Fibroblast of lung (primary cell): Measurements from ENCODE around the gene LIPM.

Experiments
- EZH2 ChIP-seq: IDR thresholded peaks from 2 replicates; pipeline ENCODE4 v1.5.1; 2012; ENCODE audit warnings: low read length, control low read depth, mild to moderate bottlenecking; ENCODE audit errors: missing control alignments
- TF ChIP-seq, protein P1 (sequence below), 2 donors: IDR thresholded peaks in 1 of 2; conservative IDR thresholded peaks in 1 of 2; 1 replicate in 1 of 2; 2 replicates in 1 of 2; pipeline ENCODE4 v1.5.1; 2011 to 2012; ENCODE audit warnings: low read length in 2 of 2, control low read depth in 1 of 2, inconsistent platforms in 1 of 2, low read depth in 1 of 2, mild to moderate bottlenecking in 1 of 2

DNA sequence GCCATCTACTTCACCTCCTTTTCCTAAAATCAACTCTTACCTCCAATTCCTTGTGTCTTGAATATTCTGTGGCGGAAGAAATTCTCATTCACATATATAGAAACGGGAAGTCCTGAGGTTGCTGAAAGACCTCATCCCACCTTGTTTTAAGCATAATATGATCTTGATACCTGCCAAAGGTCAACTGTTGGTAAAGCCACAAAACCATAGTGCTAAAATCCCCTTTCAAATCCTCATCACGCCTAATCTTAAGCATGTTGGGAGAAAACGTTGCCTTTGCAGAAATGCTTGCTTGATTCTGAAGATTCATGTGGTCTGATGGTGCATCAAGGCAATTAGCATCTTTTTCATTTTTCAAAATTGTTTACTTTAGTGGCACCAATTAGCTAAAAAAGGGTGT, 40.6 kb downstream of the LIPM start:
- TF ChIP-seq, protein P1, sequence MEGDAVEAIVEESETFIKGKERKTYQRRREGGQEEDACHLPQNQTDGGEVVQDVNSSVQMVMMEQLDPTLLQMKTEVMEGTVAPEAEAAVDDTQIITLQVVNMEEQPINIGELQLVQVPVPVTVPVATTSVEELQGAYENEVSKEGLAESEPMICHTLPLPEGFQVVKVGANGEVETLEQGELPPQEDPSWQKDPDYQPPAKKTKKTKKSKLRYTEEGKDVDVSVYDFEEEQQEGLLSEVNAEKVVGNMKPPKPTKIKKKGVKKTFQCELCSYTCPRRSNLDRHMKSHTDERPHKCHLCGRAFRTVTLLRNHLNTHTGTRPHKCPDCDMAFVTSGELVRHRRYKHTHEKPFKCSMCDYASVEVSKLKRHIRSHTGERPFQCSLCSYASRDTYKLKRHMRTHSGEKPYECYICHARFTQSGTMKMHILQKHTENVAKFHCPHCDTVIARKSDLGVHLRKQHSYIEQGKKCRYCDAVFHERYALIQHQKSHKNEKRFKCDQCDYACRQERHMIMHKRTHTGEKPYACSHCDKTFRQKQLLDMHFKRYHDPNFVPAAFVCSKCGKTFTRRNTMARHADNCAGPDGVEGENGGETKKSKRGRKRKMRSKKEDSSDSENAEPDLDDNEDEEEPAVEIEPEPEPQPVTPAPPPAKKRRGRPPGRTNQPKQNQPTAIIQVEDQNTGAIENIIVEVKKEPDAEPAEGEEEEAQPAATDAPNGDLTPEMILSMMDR (conservative IDR thresholded peaks at IDR 0.05 in 1 of 2, IDR thresholded peaks at IDR 0.05 in 1 of 2; ENCODE audit: low read depth in 1 of 2, low read length in 2 of 2) = no peak
- no peak for TF ChIP-seq EZH2
